GM23338 (cell line): ENCODE measurements around the gene ADD1. TPM values are rescaled to one million over a fixed set of nuclear protein-coding genes. Genes with fewer than 3 reads are reported as not detected.

Source experiments
- CREB1 ChIP-seq: fragments of 250-450 bp; sonication (Bioruptor Pico); IDR thresholded peaks from 2 replicates; pipeline ENCODE4 v1.5.0; 2020; ENCODE audit warnings: low read depth, mild to moderate bottlenecking, moderate library complexity
- POLR2AphosphoS5 ChIP-seq: IDR thresholded peaks from 2 replicates; pipeline ENCODE4 v1.6.1; 2016; ENCODE audit warnings: antibody characterized with exemption, low read depth
- REST ChIP-seq: IDR thresholded peaks from one replicate; pipeline ENCODE4 v1.6.1; 2018; ENCODE audit warnings: antibody characterized with exemption; ENCODE audit not compliant: unreplicated experiment
- STAT1 ChIP-seq: IDR thresholded peaks from one replicate; pipeline ENCODE4 v1.6.1; 2016; ENCODE audit warnings: antibody characterized with exemption; ENCODE audit not compliant: unreplicated experiment
- ZNF114 ChIP-seq: fragments of 250-450 bp; sonication (Bioruptor Pico); IDR thresholded peaks from 2 replicates; pipeline ENCODE4 v1.5.0; 2020; ENCODE audit warnings: mild to moderate bottlenecking, moderate library complexity
- ZNF462 ChIP-seq: fragments of 250-450 bp; sonication (Bioruptor Pico); IDR thresholded peaks from 2 replicates; pipeline ENCODE4 v1.5.0; 2020; ENCODE audit warnings: mild to moderate bottlenecking, moderate library complexity
- polyA plus RNA-seq: library from polyadenylated mRNA; unstranded; fragments of >200 nt; fragmentation: Nextera tagmentation; extraction: Ambion mirVana; gene quantifications from 2 replicates; pipeline ENCODE4 v1.2.1, GENCODE V29; 2016
- total RNA-seq: library from RNA; depleted of rRNA; stranded (reverse); fragments of >200 nt; shearing (Covaris generic); gene quantifications from 2 replicates; pipeline ENCODE4 v1.2.3, GENCODE V29; 2014

ADD1 gene
- total and polyA plus RNA-seq, 2 experiments from 2014 or later = 126 to 144 TPM

- TF ChIP-seq ZNF462 (CRISPR knock-in tag) (no peak), REST (no peak), STAT1 (no peak), CREB1 (CRISPR knock-in tag) (no peak), ZNF114 (CRISPR knock-in tag) (no peak), POLR2AphosphoS5 (no peak)
Measured at GRCh38 chr4:2964706-2965258, 121.1 kb downstream of the ADD1 start (continued).
